ENCODE results near the gene RETN.

DNA sequence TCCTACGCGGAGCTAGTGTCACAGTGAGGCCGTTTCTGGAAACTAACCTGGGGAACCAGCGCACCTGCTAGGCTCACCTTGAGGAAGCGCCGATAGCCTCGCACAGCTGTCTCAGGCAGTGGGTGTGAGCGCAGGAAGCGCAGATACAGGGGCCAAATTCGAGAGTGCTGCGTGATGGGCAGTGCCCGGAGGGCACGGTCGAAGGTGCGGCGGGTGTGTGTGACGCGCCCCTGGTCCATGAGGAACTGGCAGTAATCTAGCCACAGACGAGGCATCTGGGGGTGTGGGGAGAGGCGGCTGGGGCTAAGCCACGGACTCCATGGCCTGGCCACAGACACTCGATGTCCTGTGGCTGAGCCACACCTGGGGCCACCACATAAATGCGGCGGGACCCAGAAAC lies 41.7 kb upstream of the RETN start:
- TF ChIP-seq, protein P1, sequence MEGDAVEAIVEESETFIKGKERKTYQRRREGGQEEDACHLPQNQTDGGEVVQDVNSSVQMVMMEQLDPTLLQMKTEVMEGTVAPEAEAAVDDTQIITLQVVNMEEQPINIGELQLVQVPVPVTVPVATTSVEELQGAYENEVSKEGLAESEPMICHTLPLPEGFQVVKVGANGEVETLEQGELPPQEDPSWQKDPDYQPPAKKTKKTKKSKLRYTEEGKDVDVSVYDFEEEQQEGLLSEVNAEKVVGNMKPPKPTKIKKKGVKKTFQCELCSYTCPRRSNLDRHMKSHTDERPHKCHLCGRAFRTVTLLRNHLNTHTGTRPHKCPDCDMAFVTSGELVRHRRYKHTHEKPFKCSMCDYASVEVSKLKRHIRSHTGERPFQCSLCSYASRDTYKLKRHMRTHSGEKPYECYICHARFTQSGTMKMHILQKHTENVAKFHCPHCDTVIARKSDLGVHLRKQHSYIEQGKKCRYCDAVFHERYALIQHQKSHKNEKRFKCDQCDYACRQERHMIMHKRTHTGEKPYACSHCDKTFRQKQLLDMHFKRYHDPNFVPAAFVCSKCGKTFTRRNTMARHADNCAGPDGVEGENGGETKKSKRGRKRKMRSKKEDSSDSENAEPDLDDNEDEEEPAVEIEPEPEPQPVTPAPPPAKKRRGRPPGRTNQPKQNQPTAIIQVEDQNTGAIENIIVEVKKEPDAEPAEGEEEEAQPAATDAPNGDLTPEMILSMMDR (IDR thresholded peaks at IDR 0.05): no peak
- no peak for TF ChIP-seq POLR2A (IDR thresholded peaks at IDR 0.05)
